Panc1 (cell line): ENCODE measurements around the gene SPATS2L. TPM values are rescaled to one million over a fixed set of nuclear protein-coding genes. Genes with fewer than 3 reads are reported as not detected.

Source experiments
- ATAC-seq: fragments of 200-7000 bp; cut with Tn5 transposase; 2 replicates; pipeline ENCODE4 v1.9.1; 2020; ENCODE audit warnings: mild to moderate bottlenecking, moderate library complexity
- BruUV-seq: library from RNA; stranded (reverse); fragments of 400-500 nt; replicated peaks from 2 replicates; lab custom pipeline; 2021; lab: Mats Ljungman, UMichigan
- CTCF ChIA-PET: fragments of 300-600 bp; sonication (Branson Sonifier 250); formaldehyde crosslinking; loops from one replicate; lab custom pipeline; 2022; ENCODE audit warnings: antibody characterized with exemption; lab: Charles Lee
- POLR2A ChIA-PET: fragments of 300-600 bp; sonication (Branson Sonifier 250); formaldehyde crosslinking; loops from one replicate; lab custom pipeline; 2022; ENCODE audit warnings: antibody characterized with exemption; lab: Charles Lee
- DNase-seq: peaks from one replicate; pipeline ENCODE4 v3.0.0-alpha.2; 2010; ENCODE audit warnings: low read depth, low spot score
- H3K27ac ChIP-seq: 2 replicates; pipeline ENCODE4 v1.5.1; 2011; ENCODE audit warnings: mild to moderate bottlenecking, low read length, inconsistent platforms
- H3K27me3 ChIP-seq: fragments of 200-500 bp; sonication (Bioruptor generic); 2 replicates; pipeline ENCODE4 v1.6.0; 2014; ENCODE audit warnings: low read length, inconsistent platforms; ENCODE audit not compliant: control insufficient read depth, insufficient read depth
- H3K36me3 ChIP-seq: fragments of 200-500 bp; sonication (Bioruptor generic); 2 replicates; pipeline ENCODE4 v1.5.1; 2014; ENCODE audit warnings: inconsistent platforms, mild to moderate bottlenecking, low read length, moderate library complexity; ENCODE audit not compliant: control insufficient read depth, insufficient read depth
- H3K4me1 ChIP-seq: 2 replicates; pipeline ENCODE4 v1.5.1; 2011; ENCODE audit warnings: inconsistent platforms, mild to moderate bottlenecking, low read length, moderate library complexity; ENCODE audit not compliant: control insufficient read depth, insufficient read depth
- H3K4me3 ChIP-seq, 2 experiments: 2 replicates each; pipeline ENCODE4 v1.5.1; 2011 to 2012; ENCODE audit warnings: low read depth in 2 of 2, low read length in 2 of 2, mild to moderate bottlenecking in 2 of 2, inconsistent platforms in 1 of 2, moderate library complexity in 1 of 2
- H3K9me3 ChIP-seq: fragments of 200-500 bp; sonication (Bioruptor generic); 2 replicates; pipeline ENCODE4 v1.5.1; 2014; ENCODE audit warnings: low read depth, mild to moderate bottlenecking, inconsistent platforms, low read length, moderate library complexity; ENCODE audit not compliant: control insufficient read depth, insufficient read depth
- POLR2AphosphoS5 ChIP-seq: IDR thresholded peaks from 2 replicates; pipeline ENCODE4 v1.6.1; 2012; ENCODE audit warnings: mild to moderate bottlenecking, low read depth, low read length, moderate library complexity
- REST ChIP-seq, 2 experiments: IDR thresholded peaks; 2 replicates each; pipeline ENCODE4 v1.6.1; 2011 to 2012; ENCODE audit warnings: low read depth in 2 of 2, control low read depth in 1 of 2, low read length in 1 of 2, mild to moderate bottlenecking in 1 of 2, moderate library complexity in 1 of 2; ENCODE audit not compliant: insufficient read depth in 1 of 2
- SIN3A ChIP-seq: IDR thresholded peaks from 2 replicates; pipeline ENCODE4 v1.6.1; 2012; ENCODE audit warnings: low read depth, mild to moderate bottlenecking, low read length, moderate library complexity, borderline replicate concordance; ENCODE audit not compliant: insufficient read depth
- TCF7L2 ChIP-seq: IDR thresholded peaks from 2 replicates; pipeline ENCODE4 v1.6.1; 2011; ENCODE audit warnings: mild to moderate bottlenecking, low read depth, low read length, inconsistent platforms
- in situ Hi-C: cut with HindIII; loops from 2 replicates; pipeline ENCODE4 v1.10.0; 2016; ENCODE audit warnings: low sequenced_read_pairs, low pct_unique_long_range_greater_than_20kb
- intact Hi-C: fragments of 100-400 bp; cut with micrococcal nuclease; formaldehyde crosslinking; loops from one replicate; pipeline ENCODE4 v1.10.0; 2022; ENCODE audit not compliant: unreplicated experiment
- total RNA-seq: library from RNA; stranded (reverse); gene quantifications from one replicate; pipeline ENCODE4 v1.2.1, GENCODE V29; 2021; ENCODE audit not compliant: unreplicated experiment
- TF ChIP-seq, protein P1 (sequence below): fragments of 450-650 bp; IDR thresholded peaks from 2 replicates; pipeline ENCODE4 v1.5.1; 2017; ENCODE audit warnings: mild to moderate bottlenecking

Gene SPATS2L
- total RNA-seq, 1 experiment from 2014 or later = 282 TPM

GRCh38 chr2:200300638-200301314 is 5.7 kb upstream of the SPATS2L start:
- TF ChIP-seq TCF7L2 (no peak), POLR2AphosphoS5 (no peak), SIN3A (no peak), REST (IDR thresholded peaks at IDR 0.05; ENCODE audit: insufficient read depth in 1 of 2, low read depth in 2 of 2, low read length in 1 of 2) (no peak)
- TF ChIP-seq, protein P1, sequence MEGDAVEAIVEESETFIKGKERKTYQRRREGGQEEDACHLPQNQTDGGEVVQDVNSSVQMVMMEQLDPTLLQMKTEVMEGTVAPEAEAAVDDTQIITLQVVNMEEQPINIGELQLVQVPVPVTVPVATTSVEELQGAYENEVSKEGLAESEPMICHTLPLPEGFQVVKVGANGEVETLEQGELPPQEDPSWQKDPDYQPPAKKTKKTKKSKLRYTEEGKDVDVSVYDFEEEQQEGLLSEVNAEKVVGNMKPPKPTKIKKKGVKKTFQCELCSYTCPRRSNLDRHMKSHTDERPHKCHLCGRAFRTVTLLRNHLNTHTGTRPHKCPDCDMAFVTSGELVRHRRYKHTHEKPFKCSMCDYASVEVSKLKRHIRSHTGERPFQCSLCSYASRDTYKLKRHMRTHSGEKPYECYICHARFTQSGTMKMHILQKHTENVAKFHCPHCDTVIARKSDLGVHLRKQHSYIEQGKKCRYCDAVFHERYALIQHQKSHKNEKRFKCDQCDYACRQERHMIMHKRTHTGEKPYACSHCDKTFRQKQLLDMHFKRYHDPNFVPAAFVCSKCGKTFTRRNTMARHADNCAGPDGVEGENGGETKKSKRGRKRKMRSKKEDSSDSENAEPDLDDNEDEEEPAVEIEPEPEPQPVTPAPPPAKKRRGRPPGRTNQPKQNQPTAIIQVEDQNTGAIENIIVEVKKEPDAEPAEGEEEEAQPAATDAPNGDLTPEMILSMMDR = no peak
- no peaks in the 10 kb centered on the region for H3K36me3 ChIP-seq
- H3K4me1 ChIP-seq = peaks cover 49% of the 10 kb centered on the region
- H3K27me3 ChIP-seq = no peaks in the 10 kb centered on the region
- no peaks in the 10 kb centered on the region for H3K9me3 ChIP-seq
- intact Hi-C loops (no loop called here), in situ Hi-C loops (no loop called here)
- CTCF ChIA-PET = no interaction called here
- H3K27ac ChIP-seq = peak overlapping the region; percentile 42
- no peak overlapping the region for H3K4me3 ChIP-seq
- DNase-seq (no peak), ATAC-seq (peak; percentile 73)
- no TSS peak for BruUV-seq
- POLR2A ChIA-PET = no interaction called here

GRCh38 chr2:200301953-200302858 is 4.3 kb upstream of the SPATS2L start:
- BruUV-seq = no TSS peak
- H3K9me3 ChIP-seq = no peaks in the 10 kb centered on the region
- in situ Hi-C loops = no loop called here
- H3K27me3 ChIP-seq = no peaks in the 10 kb centered on the region
- H3K27ac ChIP-seq = peak overlapping the region; percentile 83
- ATAC-seq (no peak), DNase-seq (no peak)
- peaks cover 49% of the 10 kb centered on the region for H3K4me1 ChIP-seq
- H3K4me3 ChIP-seq = no peak overlapping the region
- POLR2A ChIA-PET = no interaction called here
- intact Hi-C loops = no loop called here
- CTCF ChIA-PET = no interaction called here
- TF ChIP-seq, protein P1 = no peak
- TF ChIP-seq TCF7L2 (no peak), REST (IDR thresholded peaks at IDR 0.05; ENCODE audit: insufficient read depth in 1 of 2, low read depth in 2 of 2, low read length in 1 of 2) (no peak), SIN3A (no peak), POLR2AphosphoS5 (no peak)
- no peaks in the 10 kb centered on the region; the same call in 1 of the 2 replicates for H3K36me3 ChIP-seq
